ENCODE data around the gene PHLDA1.

PHLDA1 gene

DNA sequence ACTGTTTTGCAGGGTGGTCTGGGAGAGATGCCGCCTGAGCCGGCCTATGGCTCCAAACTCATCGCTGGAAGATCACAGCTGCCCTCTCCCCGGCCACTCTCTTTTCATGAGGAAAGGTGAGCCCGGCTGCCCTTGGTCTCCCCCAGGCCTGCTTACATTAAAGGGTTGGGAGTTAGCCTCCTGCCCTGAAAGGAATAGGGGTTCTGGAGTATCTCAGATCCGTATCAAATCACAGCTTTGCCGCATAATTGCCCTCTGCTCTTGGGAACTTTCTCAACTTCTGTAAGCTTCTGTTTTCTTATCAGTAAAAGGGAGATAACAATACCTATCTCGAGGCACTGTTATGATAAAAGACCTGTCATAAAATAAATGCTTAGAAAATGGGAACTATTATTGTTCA is 17.6 kb downstream of the PHLDA1 start:
- no peak for DNase-seq (ENCODE audit: low spot score)
- TF ChIP-seq CTCF (IDR thresholded peaks at IDR 0.05; ENCODE audit: extremely low read depth, missing control alignments): no peak

GRCh38 chr12:76013603-76014002 is 18.0 kb downstream of the PHLDA1 start:
- TF ChIP-seq CTCF (IDR thresholded peaks at IDR 0.05; ENCODE audit: extremely low read depth, missing control alignments): no peak
- DNase-seq (ENCODE audit: low spot score): no peak

GRCh38 chr12:76012644-76013043 is 18.9 kb downstream of the PHLDA1 start:
- no peak for TF ChIP-seq CTCF (IDR thresholded peaks at IDR 0.05; ENCODE audit: extremely low read depth, missing control alignments)
- no peak for DNase-seq (ENCODE audit: low spot score)

DNA sequence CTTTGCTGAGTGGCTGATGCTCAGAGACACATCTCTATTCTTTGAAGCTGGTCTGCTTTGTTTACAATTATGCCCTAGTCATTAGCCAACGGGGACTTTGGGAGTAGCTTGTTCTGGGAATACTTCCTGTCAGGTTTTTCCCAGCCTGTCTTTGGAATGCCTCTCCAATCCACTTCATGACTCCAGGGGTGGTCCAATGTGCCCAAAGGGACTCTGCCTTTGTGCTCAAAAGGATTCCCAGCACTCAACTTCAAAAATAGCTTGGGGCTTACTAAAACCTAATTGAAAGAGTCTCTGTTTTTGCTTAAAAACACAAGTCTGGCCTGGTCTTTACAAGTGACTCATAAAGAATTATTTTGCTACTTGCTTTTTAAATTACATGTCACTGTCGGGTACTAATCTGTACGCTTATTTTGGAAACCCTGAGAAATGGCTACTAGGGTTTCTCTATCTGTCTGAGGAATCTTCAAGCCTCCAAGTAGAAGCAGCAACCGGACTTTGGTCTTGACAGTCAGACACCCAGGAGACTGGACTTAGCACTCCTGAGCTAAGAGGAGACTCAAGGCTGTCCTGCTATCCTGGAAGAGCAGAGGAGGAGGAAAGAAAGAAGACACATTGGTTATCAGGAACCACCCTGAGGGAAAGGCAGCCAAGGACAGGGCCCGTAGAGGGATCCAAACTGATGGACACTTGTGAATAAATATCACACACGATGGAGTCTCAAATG is 20.7 kb downstream of the PHLDA1 start:
- TF ChIP-seq CTCF (IDR thresholded peaks at IDR 0.05; ENCODE audit: extremely low read depth, missing control alignments): no peak
- DNase-seq (ENCODE audit: low spot score): no peak

- no peak for TF ChIP-seq CTCF (IDR thresholded peaks at IDR 0.05; ENCODE audit: extremely low read depth, missing control alignments)
- no peak for DNase-seq (ENCODE audit: low spot score)
These were observed 23.1 kb downstream of the PHLDA1 start for GRCh38 chr12:76008428-76008827.

GRCh38 chr12:76007640-76008039 is 23.9 kb downstream of the PHLDA1 start:
- no peak for DNase-seq (ENCODE audit: low spot score)
- TF ChIP-seq CTCF (IDR thresholded peaks at IDR 0.05; ENCODE audit: extremely low read depth, missing control alignments): no peak

DNA sequence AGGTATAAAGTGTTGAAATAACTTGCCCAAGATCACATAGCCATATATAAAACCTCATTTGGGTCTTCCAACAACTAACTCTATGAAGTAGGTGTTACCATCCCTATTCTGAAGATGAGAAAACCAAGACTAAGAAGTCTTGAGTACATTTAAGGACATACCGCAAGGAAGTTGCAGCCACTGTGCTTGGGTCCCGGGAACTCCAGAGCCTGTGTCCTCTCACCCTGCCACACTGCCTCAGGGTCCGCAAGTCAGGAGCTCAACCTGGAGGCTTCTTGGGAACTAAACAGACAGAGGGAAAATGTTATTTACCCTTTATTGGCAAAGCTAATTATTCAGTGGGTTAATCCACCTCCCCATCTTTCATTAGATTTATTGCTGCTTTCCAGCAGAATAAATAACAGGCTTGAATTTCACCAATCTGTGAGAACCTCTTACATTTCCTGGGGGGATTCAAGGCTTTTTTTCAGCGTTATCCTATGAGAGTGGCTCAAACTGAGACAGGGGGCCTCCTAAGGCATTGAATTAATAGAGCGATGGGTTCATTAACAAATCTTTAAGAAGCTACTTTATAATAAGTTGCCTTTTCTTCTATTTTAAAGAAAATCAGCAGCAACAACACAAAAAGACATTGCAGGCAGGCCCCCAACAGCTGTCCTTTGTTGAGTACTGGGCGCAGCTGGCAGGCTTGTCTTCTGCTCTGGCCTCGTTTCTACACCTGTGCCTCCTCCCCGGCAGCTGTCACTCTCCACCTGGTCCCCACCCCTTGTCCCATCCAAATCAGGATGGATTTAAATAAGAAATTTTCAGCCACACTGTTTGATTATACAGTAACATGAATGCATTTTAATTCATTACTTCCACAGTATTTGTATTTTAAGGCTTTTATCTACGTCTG is 25.3 kb downstream of the PHLDA1 start:
- no peak for DNase-seq (ENCODE audit: low spot score)
- no peak for TF ChIP-seq CTCF (IDR thresholded peaks at IDR 0.05; ENCODE audit: extremely low read depth, missing control alignments)
